NOMO-1 treated with DMSO at 0.1 percent for 48 hours (cell line): ENCODE data around the gene KIF26A.
A peak's percentile ranks its signal among the peaks of the same experiment; 100 is the strongest.

Source experiments
- DNase-seq: peaks from one replicate; lab custom pipeline; 2025; ENCODE audit not compliant: unreplicated experiment; lab: John Stamatoyannopoulos, UW

Gene KIF26A

GRCh38 chr14:104190396-104191000 lies 52.1 kb downstream of the KIF26A start:
- DNase-seq, result no peak

- no peak for DNase-seq
Observed at GRCh38 chr14:104191409-104191997, 53.1 kb downstream of the KIF26A start.

GRCh38 chr14:104192146-104192882 lies 53.9 kb downstream of the KIF26A start:
- no peak for DNase-seq

- DNase-seq, result no peak
Observed at GRCh38 chr14:104192883-104193245, 54.5 kb downstream of the KIF26A start.

- DNase-seq, result no peak
Observed at GRCh38 chr14:104194016-104194415, 55.6 kb downstream of the KIF26A start.

- no peak for DNase-seq
Observed at GRCh38 chr14:104194716-104195115, 56.3 kb downstream of the KIF26A start.

- DNase-seq, result no peak
Observed at GRCh38 chr14:104195361-104195760, 57.0 kb downstream of the KIF26A start.

GRCh38 chr14:104195878-104196277 lies 57.5 kb downstream of the KIF26A start:
- DNase-seq, result no peak

- peak; percentile 62 for DNase-seq
Observed at GRCh38 chr14:104196461-104197140, 58.2 kb downstream of the KIF26A start.

- no peak for DNase-seq
Observed at GRCh38 chr14:104197449-104198247, 59.3 kb downstream of the KIF26A start.

- no peak for DNase-seq
Observed at GRCh38 chr14:104199266-104199895, 61.0 kb downstream of the KIF26A start.

- DNase-seq, result no peak
Observed at GRCh38 chr14:104200106-104200505, 61.7 kb downstream of the KIF26A start.

- no peak for DNase-seq
Observed at GRCh38 chr14:104200591-104200990, 62.2 kb downstream of the KIF26A start.

GRCh38 chr14:104201063-104201462 lies 62.7 kb downstream of the KIF26A start:
- no peak for DNase-seq

GRCh38 chr14:104201496-104201895 lies 63.1 kb downstream of the KIF26A start:
- no peak for DNase-seq

GRCh38 chr14:104202259-104203070 lies 64.1 kb downstream of the KIF26A start:
- no peak for DNase-seq

GRCh38 chr14:104203071-104203425 lies 64.7 kb downstream of the KIF26A start:
- DNase-seq, result no peak

- no peak for DNase-seq
Observed at GRCh38 chr14:104204660-104205149, 66.3 kb downstream of the KIF26A start.

- DNase-seq, result no peak
Observed at GRCh38 chr14:104205781-104206180, 67.4 kb downstream of the KIF26A start.
